WTC11 (cell line): Measurements from ENCODE around the gene MAPK14. TPM values are rescaled to one million over a fixed set of nuclear protein-coding genes. Genes with fewer than 3 reads are reported as not detected.

Experiments used
- ATAC-seq: fragments of 200-7000 bp; cut with Tn5 transposase; 2 replicates; pipeline ENCODE4 v1.10.0; 2021; ENCODE audit warnings: mild to moderate bottlenecking, moderate library complexity
- Bru-seq: library from RNA; stranded (reverse); fragments of 400-500 nt; gene quantifications from one replicate; lab custom pipeline; 2021; lab: Mats Ljungman, UMichigan
- CTCF ChIA-PET: fragments of 300-600 bp; sonication (Branson Sonifier 250); formaldehyde crosslinking; loops from one replicate; lab custom pipeline; 2021; ENCODE audit warnings: antibody characterized with exemption; lab: Charles Lee
- POLR2A ChIA-PET: fragments of 350-600 bp; sonication (Branson Sonifier 250); formaldehyde crosslinking; loops from one replicate; lab custom pipeline; 2021; ENCODE audit warnings: antibody characterized with exemption; lab: Charles Lee
- DNase-seq: peaks from one replicate; pipeline ENCODE4 v3.0.0; 2021; ENCODE audit warnings: low spot score
- H3K27ac Mint-ChIP-seq: 2 replicates; pipeline ENCODE4 v1.8.0; 2021; ENCODE audit warnings: mixed read lengths
- H3K27me3 Mint-ChIP-seq: 2 replicates; pipeline ENCODE4 v1.8.0; 2021; ENCODE audit warnings: low read depth, mild to moderate bottlenecking, moderate library complexity, mixed read lengths
- H3K36me3 Mint-ChIP-seq: 2 replicates; pipeline ENCODE4 v1.8.0; 2021; ENCODE audit warnings: mixed read lengths
- H3K4me1 Mint-ChIP-seq: 2 replicates; pipeline ENCODE4 v1.8.0; 2022; ENCODE audit warnings: mixed read lengths
- H3K4me3 Mint-ChIP-seq: 2 replicates; pipeline ENCODE4 v1.8.0; 2021; ENCODE audit warnings: mild to moderate bottlenecking, moderate library complexity, mixed read lengths
- H3K9me3 Mint-ChIP-seq: 2 replicates; pipeline ENCODE4 v1.8.0; 2021; ENCODE audit warnings: mixed read lengths
- AFF4 ChIP-seq: sonication (generic); formaldehyde crosslinking; IDR thresholded peaks from 2 replicates; pipeline ENCODE4 v1.8.1; 2023; ENCODE audit warnings: mild to moderate bottlenecking, missing genetic modification reagents, borderline replicate concordance
- ATF6 ChIP-seq: sonication (generic); formaldehyde crosslinking; IDR thresholded peaks from 2 replicates; pipeline ENCODE4 v1.8.1; 2023; ENCODE audit warnings: mild to moderate bottlenecking, missing genetic modification reagents
- EMX1 ChIP-seq: fragments of 250-450 bp; sonication (Bioruptor Pico); IDR thresholded peaks from 2 replicates; pipeline ENCODE4 v1.8.0; 2021; ENCODE audit warnings: mild to moderate bottlenecking
- JUN ChIP-seq: sonication (generic); formaldehyde crosslinking; IDR thresholded peaks from 2 replicates; pipeline ENCODE4 v1.8.0; 2023; ENCODE audit warnings: mild to moderate bottlenecking, missing genetic modification reagents
- KAT7 ChIP-seq: sonication (generic); formaldehyde crosslinking; IDR thresholded peaks from 2 replicates; pipeline ENCODE4 v1.8.1; 2023; ENCODE audit warnings: missing genetic modification reagents, mild to moderate bottlenecking, borderline replicate concordance
- NFYB ChIP-seq: sonication (generic); formaldehyde crosslinking; conservative IDR thresholded peaks from 2 replicates; pipeline ENCODE4 v1.8.0; 2022; ENCODE audit warnings: low read depth, missing genetic modification reagents
- STAT6 ChIP-seq: sonication (generic); formaldehyde crosslinking; conservative IDR thresholded peaks from 2 replicates; pipeline ENCODE4 v1.8.1; 2023; ENCODE audit warnings: mild to moderate bottlenecking, low read depth, missing genetic modification reagents, moderate library complexity
- ZBTB43 ChIP-seq: sonication (generic); formaldehyde crosslinking; IDR thresholded peaks from 2 replicates; pipeline ENCODE4 v1.8.1; 2023; ENCODE audit warnings: mild to moderate bottlenecking, missing genetic modification reagents
- ZNF219 ChIP-seq: sonication (generic); formaldehyde crosslinking; IDR thresholded peaks from 2 replicates; pipeline ENCODE4 v1.8.0; 2023; ENCODE audit warnings: missing genetic modification reagents, mild to moderate bottlenecking, borderline replicate concordance
- ZNF263 ChIP-seq: sonication (generic); formaldehyde crosslinking; IDR thresholded peaks from 2 replicates; pipeline ENCODE4 v1.8.1; 2022; ENCODE audit warnings: low read depth, mild to moderate bottlenecking, moderate library complexity, missing genetic modification reagents
- ZNF396 ChIP-seq: fragments of 250-450 bp; sonication (Bioruptor Pico); IDR thresholded peaks from 2 replicates; pipeline ENCODE4 v1.8.0; 2021; ENCODE audit warnings: mild to moderate bottlenecking, moderate library complexity, borderline replicate concordance
- ZNF416 ChIP-seq: fragments of 250-450 bp; sonication (Bioruptor Pico); IDR thresholded peaks from 2 replicates; pipeline ENCODE4 v1.9.0; 2021; ENCODE audit warnings: mild to moderate bottlenecking, inconsistent platforms
- long read RNA-seq, 3 experiments: library from RNA in 1 of 3; library from capped mRNA in 1 of 3; library from polyadenylated mRNA in 1 of 3; unstranded in 2 of 3; stranded (forward) in 1 of 3; transcript quantifications; one replicate each; pipeline ENCODE4 v2.0.0, GENCODE V29; 2021
- total RNA-seq: library from RNA; stranded (reverse); gene quantifications from 3 replicates; pipeline ENCODE4 v1.2.3, GENCODE V29; 2021
- TF ChIP-seq, protein P1 (sequence below): sonication (generic); formaldehyde crosslinking; IDR thresholded peaks from 2 replicates; pipeline ENCODE4 v1.8.0; 2023; ENCODE audit warnings: mild to moderate bottlenecking, missing genetic modification reagents
- TF ChIP-seq, protein P2 (sequence below): fragments of 250-450 bp; sonication (Bioruptor Pico); IDR thresholded peaks from 2 replicates; pipeline ENCODE4 v2.1.2; 2022; ENCODE audit warnings: mild to moderate bottlenecking, moderate library complexity
- TF ChIP-seq, protein P3 (sequence below): sonication (generic); formaldehyde crosslinking; IDR thresholded peaks from 2 replicates; pipeline ENCODE4 v1.8.0; 2023; ENCODE audit warnings: missing genetic modification reagents, mild to moderate bottlenecking, borderline replicate concordance

MAPK14 gene
- 30.8 to 34.7 TPM (median 34.0 TPM) in 3 replicates for total RNA-seq
- Bru-seq, nascent RNA, result percentile 82 among the genes with signal in this experiment
- long read RNA-seq, experiment 1, full-length matches to known transcripts, result 156 of 179 reads
- long read RNA-seq, experiment 1, partial matches to known transcripts, result 15 of 179 reads
- long read RNA-seq, experiment 1, other reads (novel, unspliced or antisense), result 8 of 179 reads
- long read RNA-seq, experiment 2, full-length matches to known transcripts, result 4 of 42 reads
- long read RNA-seq, experiment 2, partial matches to known transcripts, result 24 of 42 reads
- long read RNA-seq, experiment 2, other reads (novel, unspliced or antisense), result 14 of 42 reads
- long read RNA-seq, experiment 3, partial matches to known transcripts, result 2 of 2 reads
- long read RNA-seq, experiment 3, other reads (novel, unspliced or antisense), result 0 of 2 reads

DNA sequence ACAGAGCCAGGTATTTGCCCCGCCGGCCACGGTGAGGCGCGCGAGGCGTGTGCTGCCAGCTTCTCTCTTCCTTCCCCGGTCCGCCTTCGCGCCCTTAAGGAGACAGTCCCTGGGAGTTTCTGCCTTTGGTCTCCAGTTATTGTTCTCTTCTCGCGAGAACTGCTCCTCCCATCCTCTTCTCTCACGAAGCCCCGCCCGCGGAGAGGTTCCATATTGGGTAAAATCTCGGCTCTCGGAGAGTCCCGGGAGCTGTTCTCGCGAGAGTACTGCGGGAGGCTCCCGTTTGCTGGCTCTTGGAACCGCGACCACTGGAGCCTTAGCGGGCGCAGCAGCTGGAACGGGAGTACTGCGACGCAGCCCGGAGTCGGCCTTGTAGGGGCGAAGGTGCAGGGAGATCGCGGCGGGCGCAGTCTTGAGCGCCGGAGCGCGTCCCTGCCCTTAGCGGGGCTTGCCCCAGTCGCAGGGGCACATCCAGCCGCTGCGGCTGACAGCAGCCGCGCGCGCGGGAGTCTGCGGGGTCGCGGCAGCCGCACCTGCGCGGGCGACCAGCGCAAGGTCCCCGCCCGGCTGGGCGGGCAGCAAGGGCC, at the start of gene MAPK14:
MAPK14 (plus strand) TSS at position 308 of the 587 bp plus-strand sequence. CDS start 350 bp downstream, outside the sequence.
- CTCF ChIA-PET, result interaction anchor here (0.6 to 4.0 kb wide), 24 partner anchors 11 to 505 kb away, joined by 3 to 37 read pairs (median 4); no protein-coding TSS in a partner anchor
- ATAC-seq (peak; percentile 88), DNase-seq (peak; percentile 99)
- POLR2A ChIA-PET, result interaction anchor here (0.5 to 1.2 kb wide), 9 partner anchors 15 to 766 kb away, joined by 3 to 6 read pairs (median 4); no protein-coding TSS in a partner anchor
- H3K4me1 Mint-ChIP-seq, result peaks cover 52% of the 10 kb centered on the region
- peak within 1 kb of the TSS; percentile 98 for H3K4me3 Mint-ChIP-seq
- H3K36me3 Mint-ChIP-seq, result no peaks in the 10 kb centered on the region
- H3K9me3 Mint-ChIP-seq, result no peaks in the 10 kb centered on the region
- peak within 1 kb of the TSS; percentile 38 for H3K27ac Mint-ChIP-seq
- peaks cover 9% of the 10 kb centered on the region; the same call in 1 of the 2 replicates for H3K27me3 Mint-ChIP-seq
- TF ChIP-seq ZNF396, result no peak
- TF ChIP-seq ATF6 (CRISPR knock-in tag), result no peak
- TF ChIP-seq ZNF219 (CRISPR knock-in tag), result peak; percentile 24; the same call in 1 of the 2 replicates
- no peak for TF ChIP-seq STAT6
- TF ChIP-seq, protein P1, sequence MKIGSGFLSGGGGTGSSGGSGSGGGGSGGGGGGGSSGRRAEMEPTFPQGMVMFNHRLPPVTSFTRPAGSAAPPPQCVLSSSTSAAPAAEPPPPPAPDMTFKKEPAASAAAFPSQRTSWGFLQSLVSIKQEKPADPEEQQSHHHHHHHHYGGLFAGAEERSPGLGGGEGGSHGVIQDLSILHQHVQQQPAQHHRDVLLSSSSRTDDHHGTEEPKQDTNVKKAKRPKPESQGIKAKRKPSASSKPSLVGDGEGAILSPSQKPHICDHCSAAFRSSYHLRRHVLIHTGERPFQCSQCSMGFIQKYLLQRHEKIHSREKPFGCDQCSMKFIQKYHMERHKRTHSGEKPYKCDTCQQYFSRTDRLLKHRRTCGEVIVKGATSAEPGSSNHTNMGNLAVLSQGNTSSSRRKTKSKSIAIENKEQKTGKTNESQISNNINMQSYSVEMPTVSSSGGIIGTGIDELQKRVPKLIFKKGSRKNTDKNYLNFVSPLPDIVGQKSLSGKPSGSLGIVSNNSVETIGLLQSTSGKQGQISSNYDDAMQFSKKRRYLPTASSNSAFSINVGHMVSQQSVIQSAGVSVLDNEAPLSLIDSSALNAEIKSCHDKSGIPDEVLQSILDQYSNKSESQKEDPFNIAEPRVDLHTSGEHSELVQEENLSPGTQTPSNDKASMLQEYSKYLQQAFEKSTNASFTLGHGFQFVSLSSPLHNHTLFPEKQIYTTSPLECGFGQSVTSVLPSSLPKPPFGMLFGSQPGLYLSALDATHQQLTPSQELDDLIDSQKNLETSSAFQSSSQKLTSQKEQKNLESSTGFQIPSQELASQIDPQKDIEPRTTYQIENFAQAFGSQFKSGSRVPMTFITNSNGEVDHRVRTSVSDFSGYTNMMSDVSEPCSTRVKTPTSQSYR, result no peak
- TF ChIP-seq NFYB (CRISPR knock-in tag), result peak; percentile 30; the same call in 1 of the 2 replicates
- no peak for TF ChIP-seq KAT7 (CRISPR knock-in tag)
- no peak; the same call in 1 of the 2 replicates for TF ChIP-seq AFF4 (CRISPR knock-in tag)
- TF ChIP-seq, protein P2, sequence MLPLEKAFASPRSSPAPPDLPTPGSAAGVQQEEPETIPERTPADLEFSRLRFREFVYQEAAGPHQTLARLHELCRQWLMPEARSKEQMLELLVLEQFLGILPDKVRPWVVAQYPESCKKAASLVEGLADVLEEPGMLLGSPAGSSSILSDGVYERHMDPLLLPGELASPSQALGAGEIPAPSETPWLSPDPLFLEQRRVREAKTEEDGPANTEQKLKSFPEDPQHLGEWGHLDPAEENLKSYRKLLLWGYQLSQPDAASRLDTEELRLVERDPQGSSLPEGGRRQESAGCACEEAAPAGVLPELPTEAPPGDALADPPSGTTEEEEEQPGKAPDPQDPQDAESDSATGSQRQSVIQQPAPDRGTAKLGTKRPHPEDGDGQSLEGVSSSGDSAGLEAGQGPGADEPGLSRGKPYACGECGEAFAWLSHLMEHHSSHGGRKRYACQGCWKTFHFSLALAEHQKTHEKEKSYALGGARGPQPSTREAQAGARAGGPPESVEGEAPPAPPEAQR (CRISPR knock-in tag), result no peak
- no peak for TF ChIP-seq EMX1 (CRISPR knock-in tag)
- no peak for TF ChIP-seq ZNF416 (CRISPR knock-in tag)
- TF ChIP-seq, protein P3, sequence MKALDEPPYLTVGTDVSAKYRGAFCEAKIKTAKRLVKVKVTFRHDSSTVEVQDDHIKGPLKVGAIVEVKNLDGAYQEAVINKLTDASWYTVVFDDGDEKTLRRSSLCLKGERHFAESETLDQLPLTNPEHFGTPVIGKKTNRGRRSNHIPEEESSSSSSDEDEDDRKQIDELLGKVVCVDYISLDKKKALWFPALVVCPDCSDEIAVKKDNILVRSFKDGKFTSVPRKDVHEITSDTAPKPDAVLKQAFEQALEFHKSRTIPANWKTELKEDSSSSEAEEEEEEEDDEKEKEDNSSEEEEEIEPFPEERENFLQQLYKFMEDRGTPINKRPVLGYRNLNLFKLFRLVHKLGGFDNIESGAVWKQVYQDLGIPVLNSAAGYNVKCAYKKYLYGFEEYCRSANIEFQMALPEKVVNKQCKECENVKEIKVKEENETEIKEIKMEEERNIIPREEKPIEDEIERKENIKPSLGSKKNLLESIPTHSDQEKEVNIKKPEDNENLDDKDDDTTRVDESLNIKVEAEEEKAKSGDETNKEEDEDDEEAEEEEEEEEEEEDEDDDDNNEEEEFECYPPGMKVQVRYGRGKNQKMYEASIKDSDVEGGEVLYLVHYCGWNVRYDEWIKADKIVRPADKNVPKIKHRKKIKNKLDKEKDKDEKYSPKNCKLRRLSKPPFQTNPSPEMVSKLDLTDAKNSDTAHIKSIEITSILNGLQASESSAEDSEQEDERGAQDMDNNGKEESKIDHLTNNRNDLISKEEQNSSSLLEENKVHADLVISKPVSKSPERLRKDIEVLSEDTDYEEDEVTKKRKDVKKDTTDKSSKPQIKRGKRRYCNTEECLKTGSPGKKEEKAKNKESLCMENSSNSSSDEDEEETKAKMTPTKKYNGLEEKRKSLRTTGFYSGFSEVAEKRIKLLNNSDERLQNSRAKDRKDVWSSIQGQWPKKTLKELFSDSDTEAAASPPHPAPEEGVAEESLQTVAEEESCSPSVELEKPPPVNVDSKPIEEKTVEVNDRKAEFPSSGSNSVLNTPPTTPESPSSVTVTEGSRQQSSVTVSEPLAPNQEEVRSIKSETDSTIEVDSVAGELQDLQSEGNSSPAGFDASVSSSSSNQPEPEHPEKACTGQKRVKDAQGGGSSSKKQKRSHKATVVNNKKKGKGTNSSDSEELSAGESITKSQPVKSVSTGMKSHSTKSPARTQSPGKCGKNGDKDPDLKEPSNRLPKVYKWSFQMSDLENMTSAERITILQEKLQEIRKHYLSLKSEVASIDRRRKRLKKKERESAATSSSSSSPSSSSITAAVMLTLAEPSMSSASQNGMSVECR, result peak; percentile 59; the same call in 1 of the 2 replicates
- no peak for TF ChIP-seq JUN
- 0 out of 2 replicates have a peak, but pooled peaks have one; percentile 22 for TF ChIP-seq ZBTB43
- no peak for TF ChIP-seq ZNF263 (CRISPR knock-in tag)
